Measurements from ENCODE around the gene DCK. TPM values are rescaled to one million over a fixed set of nuclear protein-coding genes. Genes with fewer than 3 reads are reported as not detected.
"Not testable (repeated sequence)": the region's sequence is repeated elsewhere in the genome, so short reads cannot be mapped to it uniquely, and the experiment has no call there.

Gene DCK
- total RNA-seq, 8 experiments from 2014 or later, result 5.1 to 33.5 (median 19.1) TPM

DNA sequence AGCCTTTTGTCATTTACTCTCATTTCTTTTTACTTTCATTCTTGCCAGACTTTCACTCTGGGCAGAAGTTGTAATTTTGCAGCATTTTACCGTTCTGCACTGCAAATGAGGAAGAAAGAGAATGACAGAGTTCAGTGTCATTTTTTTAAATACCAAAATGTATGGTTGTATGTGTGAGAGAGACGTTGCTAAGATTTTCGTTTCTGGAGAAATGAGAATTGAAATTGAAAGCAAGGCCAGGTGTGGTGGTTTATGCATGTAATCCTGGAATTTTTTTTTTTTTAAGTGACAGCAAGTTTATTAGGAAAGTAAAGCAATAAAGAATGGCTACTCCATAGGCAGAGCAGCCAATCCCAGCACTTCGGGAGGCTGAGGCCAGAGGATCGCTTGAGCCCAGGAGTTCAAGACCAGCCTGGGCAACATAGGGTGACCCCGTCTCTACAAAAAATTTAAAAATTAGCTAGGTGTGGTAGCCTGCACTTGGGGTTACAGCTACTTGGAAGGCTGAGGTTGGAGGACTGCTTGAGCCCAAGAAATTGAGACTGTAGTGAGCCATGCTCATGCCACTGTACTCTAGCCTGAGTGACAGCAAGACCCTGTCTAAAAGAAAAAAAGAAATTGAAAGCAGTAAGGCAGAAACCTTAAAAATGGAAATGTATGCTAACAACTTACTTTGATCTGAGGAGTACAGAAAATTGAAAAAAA lies 12.9 kb downstream of the DCK start:
- H3K4me3 ChIP-seq, result no peak overlapping the region
- no peak overlapping the region for H3K27ac ChIP-seq
- no peak for ATAC-seq (replicated peaks in 6 of 8)
- H3K4me1 ChIP-seq (replicated peaks in 1 of 2), result peaks cover 0 to 5% of the 10 kb centered on the region in 2 donors
- WGBS, 10 experiments, result 86 to 100% (median 94%) methylated on average over 1 to 6 of the region's 6 CpGs
- in situ Hi-C loops (cut with MboI; ENCODE audit: low pct_unique_long_range_greater_than_20kb in 2 of 9, low sequenced_read_pairs in 9 of 9, unreplicated experiment in 9 of 9), result no loop called here

DNA sequence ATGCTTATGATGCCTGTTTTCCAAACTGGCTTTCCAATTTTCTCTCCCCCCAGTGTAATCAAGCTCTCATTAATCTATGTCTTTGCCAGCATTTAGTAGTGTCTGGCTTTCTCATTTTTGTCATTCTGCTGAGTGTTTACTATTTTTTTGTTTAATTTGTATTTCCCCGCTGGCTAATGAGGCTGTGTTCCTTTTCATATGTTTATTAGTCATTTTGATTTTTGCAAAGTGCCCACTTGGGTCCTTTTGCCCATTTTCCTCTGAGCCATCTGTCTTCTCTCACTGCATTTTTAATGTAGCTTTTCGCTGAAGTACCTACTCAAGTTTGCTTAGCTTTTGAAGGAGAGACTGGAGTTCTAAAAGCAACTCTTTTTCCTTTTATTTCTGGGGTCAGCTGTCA lies 14.7 kb downstream of the DCK start:
- 29 to 100% (median 73%) methylated on average over 1 to 2 of the region's 2 CpGs for WGBS, 10 experiments
- Histone ChIP-seq H3K4me3 (no peak overlapping the region), H3K4me1 (replicated peaks in 1 of 2) (peaks cover 0 to 5% of the 10 kb centered on the region in 2 donors), H3K27ac (no peak overlapping the region)
- ATAC-seq (replicated peaks in 6 of 8), result no peak
- in situ Hi-C loops (cut with MboI; ENCODE audit: low pct_unique_long_range_greater_than_20kb in 2 of 9, low sequenced_read_pairs in 9 of 9, unreplicated experiment in 9 of 9), result no loop called here

DNA sequence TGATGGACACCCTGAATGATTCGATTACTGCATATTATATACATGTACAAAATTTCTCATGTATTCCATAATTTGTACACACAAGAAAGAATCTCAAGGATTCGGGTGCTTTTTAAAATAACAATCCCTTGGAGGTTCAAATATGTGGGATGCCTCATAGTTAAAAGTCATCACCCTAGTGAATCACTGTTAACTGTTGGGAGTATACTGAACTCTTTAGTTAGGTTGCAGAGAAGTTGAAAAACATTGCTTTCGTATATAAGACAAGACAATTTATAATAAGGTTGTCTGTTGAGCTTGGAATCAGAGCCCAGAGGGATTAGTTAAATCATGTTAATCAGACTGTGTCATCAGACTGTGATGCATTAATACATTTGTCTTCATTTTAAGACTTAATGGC lies 15.6 kb downstream of the DCK start:
- in situ Hi-C loops (cut with MboI; ENCODE audit: low pct_unique_long_range_greater_than_20kb in 2 of 9, low sequenced_read_pairs in 9 of 9, unreplicated experiment in 9 of 9), result no loop called here
- H3K4me1 ChIP-seq (replicated peaks in 1 of 2), result peaks cover 0 to 5% of the 10 kb centered on the region in 2 donors
- 14 to 100% (median 89%) methylated on average over 1 to 3 of the region's 3 CpGs; no CpG with 5 or more reads in 1 of the 10 experiments for WGBS, 10 experiments
- no peak overlapping the region for H3K4me3 ChIP-seq
- ATAC-seq (replicated peaks in 6 of 8), result peak in 1 of 8 experiments; percentile 33
- H3K27ac ChIP-seq, result no peak overlapping the region

DNA sequence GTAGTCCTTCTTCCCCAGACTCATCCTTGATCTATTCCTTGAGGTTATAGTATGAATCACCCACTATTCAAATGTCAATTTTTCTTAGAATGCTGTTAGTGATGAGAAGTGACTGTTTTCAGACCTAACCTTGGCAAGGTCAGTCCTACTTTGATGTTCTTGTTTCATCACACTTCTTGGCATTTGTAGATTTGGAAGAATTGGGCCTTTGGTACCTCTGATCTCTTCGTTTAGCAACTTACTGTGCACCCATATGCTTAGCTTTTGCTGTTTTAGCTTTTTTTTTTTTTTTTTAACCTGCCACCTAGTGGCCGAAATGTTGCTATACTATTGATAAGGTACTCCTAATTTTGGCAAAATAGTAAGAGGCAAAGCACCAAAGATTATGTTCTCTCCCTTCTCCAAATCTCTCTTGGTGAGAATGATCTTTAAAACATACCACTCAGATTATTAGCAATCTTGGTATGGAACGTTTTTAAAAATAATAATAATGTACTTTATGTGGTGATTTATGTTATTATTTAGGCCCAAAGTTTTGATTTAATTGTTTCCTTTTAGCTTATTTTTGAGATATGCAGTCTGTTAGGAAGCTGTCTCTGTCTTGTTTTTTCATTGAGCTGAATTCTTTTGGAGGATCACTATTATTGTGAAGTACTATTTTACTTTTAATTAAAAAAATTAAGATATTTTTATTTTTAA lies 16.6 kb downstream of the DCK start:
- Histone ChIP-seq H3K4me1 (replicated peaks in 1 of 2) (no peaks in the 10 kb centered on the region), H3K27ac (no peak overlapping the region), H3K4me3 (no peak overlapping the region)
- in situ Hi-C loops (cut with MboI; ENCODE audit: low pct_unique_long_range_greater_than_20kb in 2 of 9, low sequenced_read_pairs in 9 of 9, unreplicated experiment in 9 of 9), result no loop called here
- WGBS, 10 experiments, result 0 to 67% (median 18%) methylated on average over 1 to 3 of the region's 3 CpGs; no CpG with 5 or more reads in 1 of the 10 experiments
- ATAC-seq (replicated peaks in 6 of 8), result peak in 4 of 8 experiments; percentile 54 to 82 (median 80)

DNA sequence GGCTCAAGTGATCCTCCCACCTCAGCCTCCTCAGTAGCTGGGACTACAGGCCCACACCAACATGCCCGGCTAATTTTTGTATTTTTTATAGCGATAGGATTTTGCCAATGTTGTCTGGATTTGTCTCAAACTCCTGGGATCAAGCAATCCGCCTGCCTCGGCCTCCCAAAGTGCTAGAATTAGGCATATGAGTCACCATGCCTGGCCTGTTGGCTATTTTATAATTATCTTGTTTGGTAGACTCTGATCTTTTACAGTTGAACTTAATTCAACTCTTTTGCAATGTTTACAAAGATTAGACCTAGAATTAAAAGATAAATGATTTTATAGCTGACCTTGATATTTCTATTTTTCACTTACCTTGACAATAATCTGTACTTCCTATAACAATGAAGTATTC lies 18.0 kb downstream of the DCK start:
- 94 to 100% (median 100%) methylated on average over 1 to 4 of the region's 4 CpGs for WGBS, 10 experiments
- H3K4me1 ChIP-seq (replicated peaks in 1 of 2), result no peaks in the 10 kb centered on the region
- no peak overlapping the region for H3K4me3 ChIP-seq
- no peak overlapping the region for H3K27ac ChIP-seq
- no peak for ATAC-seq (replicated peaks in 6 of 8)
- in situ Hi-C loops (cut with MboI; ENCODE audit: low pct_unique_long_range_greater_than_20kb in 2 of 9, low sequenced_read_pairs in 9 of 9, unreplicated experiment in 9 of 9), result no loop called here

DNA sequence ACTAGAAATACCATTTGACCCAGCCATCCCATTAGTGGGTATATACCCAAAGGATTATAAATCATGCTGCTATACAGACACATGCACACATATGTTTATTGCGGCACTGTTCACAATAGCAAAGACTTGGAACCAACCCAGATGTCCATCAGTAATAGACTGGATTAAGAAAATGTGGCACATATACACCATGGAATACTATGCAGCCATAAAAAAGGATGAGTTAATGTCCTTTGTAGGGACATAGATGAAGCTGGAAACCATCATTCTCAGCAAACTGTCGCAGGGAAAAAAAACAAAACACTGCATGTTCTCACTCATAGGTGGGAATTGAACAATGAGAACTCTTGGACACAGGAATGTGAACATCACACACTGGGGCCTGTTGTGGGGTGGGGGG lies 23.9 kb downstream of the DCK start:
- H3K27ac ChIP-seq; H3K4me1 ChIP-seq (replicated peaks in 1 of 2); ATAC-seq (replicated peaks in 6 of 8); H3K4me3 ChIP-seq; in situ Hi-C loops (cut with MboI; ENCODE audit: low pct_unique_long_range_greater_than_20kb in 2 of 9, low sequenced_read_pairs in 9 of 9, unreplicated experiment in 9 of 9): not testable (repeated sequence)
- WGBS, 10 experiments, result 72 to 100% (median 100%) methylated on average over 1 to 2 of the region's 2 CpGs; no CpG with 5 or more reads in 5 of the 10 experiments

DNA sequence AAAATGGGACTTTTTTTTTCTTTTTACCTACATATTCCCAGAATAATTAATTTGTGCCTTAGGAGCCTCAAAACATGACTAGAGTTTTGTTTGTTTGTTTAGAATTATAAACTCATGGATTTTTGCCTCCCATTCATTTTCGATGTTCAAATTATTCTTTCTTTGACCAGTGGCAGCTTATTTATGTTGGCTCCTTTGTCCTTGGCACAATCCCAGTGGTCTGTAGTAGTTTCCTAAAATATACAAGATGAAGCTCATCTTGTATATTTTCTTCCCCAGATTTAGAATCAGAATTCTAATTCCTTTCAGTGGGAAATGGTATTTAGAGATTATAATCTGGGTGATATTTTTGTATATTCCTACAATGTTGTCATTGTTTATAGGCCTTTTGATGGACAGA lies 27.2 kb downstream of the DCK start:
- no peak for ATAC-seq (replicated peaks in 6 of 8)
- WGBS, 10 experiments, result 73 to 100% (median 100%) methylated on average over 1 of the region's 1 CpG; no CpG with 5 or more reads in 3 of the 10 experiments
- Histone ChIP-seq H3K27ac (no peak overlapping the region), H3K4me1 (replicated peaks in 1 of 2) (no peaks in the 10 kb centered on the region), H3K4me3 (no peak overlapping the region)
- in situ Hi-C loops (cut with MboI; ENCODE audit: low pct_unique_long_range_greater_than_20kb in 2 of 9, low sequenced_read_pairs in 9 of 9, unreplicated experiment in 9 of 9), result no loop called here

DNA sequence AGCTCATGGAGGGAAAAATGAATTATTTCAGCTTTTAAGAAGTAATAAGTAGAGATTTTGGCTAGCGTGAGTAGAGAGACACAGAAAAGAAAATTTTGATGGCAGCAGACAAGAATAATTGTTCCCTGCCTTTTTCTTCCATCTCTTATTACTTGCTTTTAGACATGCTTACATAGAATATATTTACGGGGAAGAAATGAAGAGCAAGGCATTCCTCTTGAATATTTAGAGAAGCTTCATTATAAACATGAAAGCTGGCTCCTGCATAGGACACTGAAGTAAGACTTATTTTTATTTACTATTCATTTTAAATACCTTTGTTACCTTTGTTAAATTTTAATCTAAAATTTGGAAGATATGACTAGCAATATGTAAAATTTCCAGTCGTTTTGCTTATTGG lies 32.2 kb downstream of the DCK start:
- Histone ChIP-seq H3K4me1 (replicated peaks in 1 of 2) (no peaks in the 10 kb centered on the region), H3K27ac (no peak overlapping the region), H3K4me3 (no peak overlapping the region)
- no peak for ATAC-seq (replicated peaks in 6 of 8)
- WGBS, 10 experiments, result 66 to 100% (median 93%) methylated on average over 2 to 3 of the region's 3 CpGs
- in situ Hi-C loops (cut with MboI; ENCODE audit: low pct_unique_long_range_greater_than_20kb in 2 of 9, low sequenced_read_pairs in 9 of 9, unreplicated experiment in 9 of 9), result no loop called here

DNA sequence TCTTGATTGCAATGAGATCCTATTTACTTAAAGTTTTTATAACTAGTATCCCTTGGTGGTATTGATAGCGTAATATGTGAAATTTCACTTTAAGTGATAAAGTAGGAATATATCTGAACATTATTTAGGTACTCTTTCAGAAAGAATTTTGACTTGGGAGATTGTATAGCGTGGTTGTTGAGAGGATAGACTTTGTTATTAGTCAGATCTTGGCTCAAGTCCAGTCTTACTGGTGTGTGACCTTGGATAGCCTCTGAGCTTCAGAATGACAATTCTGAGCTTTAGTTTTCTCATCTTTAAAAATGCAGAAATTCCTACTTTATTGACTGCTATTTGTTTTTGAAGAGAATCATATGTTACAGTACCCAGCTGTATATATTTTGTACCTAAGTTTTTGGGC lies 32.6 kb downstream of the DCK start:
- in situ Hi-C loops (cut with MboI; ENCODE audit: low pct_unique_long_range_greater_than_20kb in 2 of 9, low sequenced_read_pairs in 9 of 9, unreplicated experiment in 9 of 9), result no loop called here
- Histone ChIP-seq H3K4me1 (replicated peaks in 1 of 2) (no peaks in the 10 kb centered on the region), H3K27ac (no peak overlapping the region), H3K4me3 (no peak overlapping the region)
- WGBS, 10 experiments, result 33 to 100% (median 100%) methylated on average over 1 to 2 of the region's 2 CpGs; no CpG with 5 or more reads in 1 of the 10 experiments
- ATAC-seq (replicated peaks in 6 of 8), result peak in 3 of 8 experiments; percentile 33 to 54 (median 40)

DNA sequence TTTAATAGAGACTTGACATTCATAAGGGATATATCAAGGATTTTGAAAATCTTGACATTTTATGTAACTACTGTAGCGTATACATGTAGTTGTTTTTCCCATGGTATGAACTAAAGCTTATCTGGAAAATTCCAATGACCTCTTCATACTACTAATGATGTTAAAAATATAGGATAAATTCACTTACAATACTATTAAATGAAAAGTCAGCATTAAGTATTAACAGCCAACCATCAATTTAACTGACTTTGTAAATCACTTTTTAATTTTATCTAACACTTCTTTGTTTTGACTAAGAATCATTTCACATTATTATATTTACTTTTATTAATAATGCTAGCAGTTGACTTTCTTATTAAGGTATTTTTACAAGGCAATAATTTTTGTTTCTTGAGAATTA lies 34.2 kb downstream of the DCK start:
- WGBS, 10 experiments, result 38 to 100% (median 94%) methylated on average over 1 of the region's 1 CpG; no CpG with 5 or more reads in 2 of the 10 experiments
- ATAC-seq (replicated peaks in 6 of 8), result no peak
- no peak overlapping the region for H3K4me3 ChIP-seq
- in situ Hi-C loops (cut with MboI; ENCODE audit: low pct_unique_long_range_greater_than_20kb in 2 of 9, low sequenced_read_pairs in 9 of 9, unreplicated experiment in 9 of 9), result no loop called here
- H3K4me1 ChIP-seq (replicated peaks in 1 of 2), result no peaks in the 10 kb centered on the region
- H3K27ac ChIP-seq, result no peak overlapping the region

DNA sequence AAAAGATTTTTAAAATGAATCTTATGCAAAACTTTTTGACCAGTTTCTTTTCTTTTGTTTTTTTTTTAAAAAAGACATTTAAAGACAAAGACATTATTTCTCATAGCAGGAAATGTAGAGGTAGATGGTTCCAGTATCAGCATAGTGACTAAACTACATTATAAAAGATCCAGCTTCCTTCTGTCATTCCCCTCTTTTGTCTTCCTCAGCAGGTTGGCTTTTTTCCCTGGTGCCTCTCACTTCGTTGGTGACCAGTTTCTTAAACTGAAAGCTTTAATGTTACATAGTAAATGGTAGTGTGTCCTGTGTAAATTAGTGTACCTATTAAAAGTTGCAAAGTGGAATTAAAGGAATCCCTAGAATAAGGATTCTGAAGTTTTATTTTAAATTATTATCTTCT lies 36.1 kb downstream of the DCK start:
- no peak overlapping the region for H3K27ac ChIP-seq
- no peak overlapping the region for H3K4me3 ChIP-seq
- in situ Hi-C loops (cut with MboI; ENCODE audit: low pct_unique_long_range_greater_than_20kb in 2 of 9, low sequenced_read_pairs in 9 of 9, unreplicated experiment in 9 of 9), result no loop called here

DNA sequence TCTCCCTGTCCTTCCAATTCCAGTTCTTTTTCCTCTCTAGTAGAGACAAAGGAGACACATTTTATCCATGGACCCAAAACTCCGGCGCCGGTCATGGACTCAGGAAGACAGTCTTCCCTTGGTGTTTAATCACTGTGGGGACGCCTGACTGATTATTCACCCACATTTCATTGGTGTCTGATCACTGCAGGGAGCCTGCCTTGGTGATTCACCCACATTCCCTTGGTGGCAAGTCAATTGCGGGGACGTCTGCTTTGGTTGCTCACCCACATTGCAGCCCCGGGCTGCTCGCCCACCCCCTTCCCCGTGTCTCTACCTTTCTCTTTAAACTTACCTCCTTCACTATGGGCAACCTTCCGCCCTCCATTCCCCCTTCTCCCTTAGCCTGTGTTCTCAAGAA lies 38.7 kb downstream of the DCK start:
- H3K27ac ChIP-seq; H3K4me3 ChIP-seq; ATAC-seq (replicated peaks in 6 of 8); in situ Hi-C loops (cut with MboI; ENCODE audit: low pct_unique_long_range_greater_than_20kb in 2 of 9, low sequenced_read_pairs in 9 of 9, unreplicated experiment in 9 of 9); H3K4me1 ChIP-seq (replicated peaks in 1 of 2): not testable (repeated sequence)
- WGBS, 10 experiments, result 0 to 90% (median 48%) methylated on average over 1 to 5 of the region's 10 CpGs; no CpG with 5 or more reads in 6 of the 10 experiments

More for the DNA sequence above, 36.1 kb downstream of the DCK start:
- 0 to 37% (median 17%) methylated on average over 1 of the region's 1 CpG; no CpG with 5 or more reads in 1 of the 10 experiments for WGBS, 10 experiments
- H3K4me1 ChIP-seq (replicated peaks in 1 of 2), result no peaks in the 10 kb centered on the region
- ATAC-seq (replicated peaks in 6 of 8), result no peak

DNA sequence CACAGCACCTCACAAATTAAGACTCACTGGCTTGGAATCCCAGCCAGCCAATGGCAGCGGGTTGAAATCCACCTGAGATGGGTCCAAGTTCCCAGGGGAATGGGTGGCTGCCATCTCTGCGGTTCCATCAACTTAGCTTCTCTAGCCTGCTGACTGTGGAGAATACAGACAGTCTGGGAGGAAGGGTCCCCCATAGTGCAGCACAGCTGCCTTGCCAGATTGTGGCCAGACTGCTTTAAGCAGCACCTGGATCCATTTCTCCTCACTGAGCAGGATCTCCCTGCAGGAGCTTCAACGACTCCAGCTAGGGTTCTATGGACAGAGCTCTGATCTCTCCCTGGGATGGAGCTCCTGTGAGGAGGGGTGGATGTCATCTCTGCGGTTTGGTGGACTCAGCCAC lies 51.8 kb downstream of the DCK start:
- ATAC-seq (replicated peaks in 6 of 8), result no peak
- in situ Hi-C loops (cut with MboI; ENCODE audit: low pct_unique_long_range_greater_than_20kb in 2 of 9, low sequenced_read_pairs in 9 of 9, unreplicated experiment in 9 of 9), result no loop called here
- WGBS, 10 experiments, result 82 to 100% (median 100%) methylated on average over 1 to 2 of the region's 4 CpGs; no CpG with 5 or more reads in 4 of the 10 experiments
- Histone ChIP-seq H3K4me1 (replicated peaks in 1 of 2) (no peaks in the 10 kb centered on the region), H3K27ac (no peak overlapping the region), H3K4me3 (no peak overlapping the region)
